Ammon's horn (tissue), 1 donor: ENCODE data around the gene IL31RA.

ENCODE experiments used
- DNase-seq: peaks from one replicate; pipeline ENCODE4 v3.0.0-alpha.2; 2016; ENCODE audit warnings: low spot score

Gene IL31RA

DNA sequence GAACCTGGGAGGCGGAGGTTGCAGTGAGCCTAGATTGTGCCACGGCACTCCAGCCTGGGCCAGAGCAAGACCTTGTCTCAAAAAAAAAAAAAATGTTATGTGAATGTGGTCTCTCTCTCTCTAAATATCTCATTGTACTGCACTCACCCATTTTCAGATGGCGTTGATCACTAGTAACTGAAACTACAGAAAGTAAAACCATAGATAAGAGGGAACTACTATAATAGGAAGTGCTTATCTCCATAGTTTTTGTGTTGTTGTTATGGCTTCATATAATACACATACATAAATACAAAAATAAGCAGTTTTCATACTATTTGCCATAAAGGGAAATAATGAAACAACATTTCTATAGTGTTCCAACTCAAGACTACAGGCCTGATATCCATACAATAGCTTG, 9.1 kb downstream of the IL31RA start:
- DNase-seq, result no peak

DNA sequence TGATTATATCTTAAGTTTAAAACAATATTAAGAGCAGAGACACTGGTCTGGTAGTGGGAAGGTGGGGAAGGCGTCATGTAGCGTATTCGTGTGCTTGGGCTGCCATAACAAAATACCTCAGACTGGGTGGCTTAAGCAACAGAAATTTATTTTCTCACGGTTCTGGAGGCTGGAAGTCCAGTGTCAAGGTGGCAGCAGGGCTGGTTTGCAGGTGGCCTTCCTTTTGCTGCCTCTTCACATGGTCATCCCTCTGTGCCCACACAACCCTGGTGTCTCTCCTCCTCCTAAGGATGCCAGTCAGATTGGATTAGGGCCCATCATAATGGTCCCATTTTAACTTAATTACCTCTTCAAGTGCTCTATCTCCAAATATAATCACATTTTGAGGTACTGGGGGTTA, 9.6 kb downstream of the IL31RA start:
- no peak for DNase-seq

- no peak for DNase-seq
Measured at GRCh38 chr5:55864606-55865541, 13.7 kb downstream of the IL31RA start.

DNA sequence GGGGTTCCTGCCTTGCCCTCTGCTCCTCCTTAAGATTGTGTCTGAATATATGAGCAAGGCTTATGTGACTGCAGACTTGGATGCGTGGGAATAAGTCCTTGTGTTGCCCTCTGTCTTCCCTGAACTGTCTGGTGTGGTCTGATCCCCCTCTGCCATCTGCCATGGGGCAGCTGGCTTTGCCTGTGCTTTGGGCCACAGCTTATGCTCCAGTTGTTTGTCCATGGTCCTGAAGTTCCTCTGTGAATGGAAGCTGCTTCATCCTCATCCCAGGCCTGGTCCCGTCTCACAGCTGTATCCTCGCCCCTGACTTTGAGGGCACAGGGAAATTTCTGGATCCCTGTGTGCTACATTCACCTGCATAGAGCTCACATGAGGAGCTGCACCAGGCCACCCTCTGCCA, 14.7 kb downstream of the IL31RA start:
- DNase-seq, result no peak

GRCh38 chr5:55866485-55866884, 15.3 kb downstream of the IL31RA start:
- DNase-seq, result no peak

- DNase-seq, result no peak
Measured at GRCh38 chr5:55866934-55867333, 15.8 kb downstream of the IL31RA start.

- DNase-seq, result peak; percentile 5
Measured at GRCh38 chr5:55868846-55869245, 17.7 kb downstream of the IL31RA start.

GRCh38 chr5:55869847-55870246, 18.7 kb downstream of the IL31RA start:
- DNase-seq, result no peak

DNA sequence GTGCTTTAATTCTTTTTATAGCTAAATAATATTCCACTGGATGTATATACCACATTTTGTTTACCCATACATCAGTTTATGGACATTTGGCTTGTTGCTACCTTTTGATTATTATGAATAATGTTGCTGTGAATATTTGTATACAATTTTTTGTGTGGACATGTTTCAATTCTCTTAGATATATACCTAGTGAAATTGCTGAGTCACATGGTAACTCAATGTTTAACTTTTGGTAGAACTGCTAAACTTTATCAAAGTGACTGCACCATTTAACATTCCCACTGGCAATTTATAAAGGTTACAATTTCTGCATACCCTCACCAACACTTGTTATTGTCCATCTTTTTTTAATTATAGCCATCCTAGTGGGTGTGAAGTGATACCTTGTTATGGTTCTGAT, 22.1 kb downstream of the IL31RA start:
- DNase-seq, result no peak

DNA sequence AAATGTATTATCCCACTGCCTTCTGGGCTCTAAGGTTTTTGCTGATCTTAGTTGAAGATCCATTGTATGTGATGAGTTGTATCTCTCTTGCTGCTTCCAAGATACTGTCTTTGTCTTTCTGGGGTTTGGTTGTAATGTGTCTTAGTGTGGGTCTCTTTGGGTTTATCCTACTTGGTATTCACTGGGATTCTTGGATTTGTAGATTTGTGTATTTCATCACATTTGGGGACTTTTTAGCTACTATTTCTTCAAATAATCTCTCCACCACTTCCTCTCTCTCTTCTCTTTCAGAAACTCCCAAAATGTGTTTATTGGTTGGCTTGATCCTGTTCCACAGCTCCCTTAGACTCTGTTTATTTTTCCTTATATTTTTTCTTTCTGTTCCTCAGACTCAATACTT, 26.5 kb downstream of the IL31RA start:
- no peak for DNase-seq

DNA sequence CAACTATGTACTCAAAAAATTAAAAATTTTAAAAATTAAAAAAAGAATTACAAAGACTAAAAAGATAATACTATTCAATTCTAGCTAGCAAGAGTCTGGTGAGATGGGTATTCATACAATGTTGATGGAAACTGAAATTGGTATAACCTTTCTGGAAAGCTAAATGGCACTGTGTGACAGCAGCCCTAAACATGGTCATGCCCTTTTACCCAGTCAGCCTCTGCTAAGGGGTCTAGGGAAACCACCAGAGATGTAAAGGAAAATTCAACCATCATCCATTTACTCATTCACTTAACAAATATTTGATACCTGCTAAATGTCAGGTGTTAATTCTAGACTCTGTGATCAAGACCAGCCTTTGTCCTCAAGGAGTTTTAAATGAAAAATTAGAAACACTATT, 29.3 kb downstream of the IL31RA start:
- DNase-seq, result no peak

DNA sequence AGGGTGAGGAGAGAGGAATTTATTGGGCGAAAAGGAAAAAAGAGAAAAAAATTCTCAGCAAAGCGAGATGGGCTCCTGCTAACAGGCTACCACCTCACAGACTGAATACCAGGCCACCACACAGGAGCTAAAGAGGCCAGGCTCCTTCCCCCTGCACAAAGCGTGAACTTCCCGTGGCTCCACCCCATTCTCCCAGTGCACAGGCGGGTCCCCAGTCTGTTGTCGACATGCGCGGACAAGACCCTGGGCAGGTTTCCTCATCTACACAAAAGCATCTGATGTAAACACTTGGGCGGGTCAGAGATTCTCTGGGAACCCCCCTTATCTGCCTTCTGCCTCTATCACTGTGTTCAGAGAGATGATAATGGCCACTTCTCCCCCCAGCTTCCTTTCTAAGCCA, 34.2 kb downstream of the IL31RA start:
- DNase-seq, result no peak

GRCh38 chr5:55888205-55888604, 37.0 kb downstream of the IL31RA start:
- DNase-seq, result no peak

DNA sequence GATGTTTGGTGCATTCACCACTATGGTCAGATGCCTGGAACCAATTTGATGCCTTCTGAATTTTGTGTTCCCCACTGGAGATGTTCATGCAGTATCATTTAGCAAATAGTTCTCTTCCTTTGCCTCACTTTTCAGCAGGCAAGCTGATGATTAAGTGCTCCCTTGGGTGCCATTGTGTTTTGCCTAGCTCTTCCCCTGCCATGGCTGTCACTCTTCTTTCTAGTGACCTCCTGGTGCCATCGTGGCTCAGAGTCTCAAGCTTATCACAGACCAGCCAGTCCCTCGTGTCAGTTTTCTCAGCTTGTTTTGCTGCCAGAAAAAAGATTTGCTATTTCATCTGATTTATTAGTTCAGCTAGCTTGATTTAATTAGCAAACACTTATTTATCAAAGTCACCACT, 41.3 kb downstream of the IL31RA start:
- DNase-seq, result no peak

DNA sequence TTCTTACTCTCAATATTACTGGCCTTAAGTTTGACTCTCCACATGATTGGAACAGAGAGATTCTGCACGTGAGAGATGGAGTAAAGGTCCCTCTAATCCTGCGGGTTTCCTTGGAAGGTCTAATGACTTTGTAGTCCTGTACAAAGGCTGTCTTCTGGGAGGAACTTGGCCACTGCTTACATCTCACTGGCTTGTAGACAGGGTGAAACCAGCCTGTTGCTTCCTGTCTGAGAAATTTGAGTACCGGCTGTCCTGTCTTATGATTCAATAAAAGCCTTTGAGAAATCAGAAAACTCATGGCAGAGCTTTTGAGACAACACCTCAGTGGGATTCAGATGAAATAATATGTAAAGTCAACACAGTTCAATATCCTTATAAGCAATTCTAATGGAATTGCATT, 43.0 kb downstream of the IL31RA start:
- no peak for DNase-seq

DNA sequence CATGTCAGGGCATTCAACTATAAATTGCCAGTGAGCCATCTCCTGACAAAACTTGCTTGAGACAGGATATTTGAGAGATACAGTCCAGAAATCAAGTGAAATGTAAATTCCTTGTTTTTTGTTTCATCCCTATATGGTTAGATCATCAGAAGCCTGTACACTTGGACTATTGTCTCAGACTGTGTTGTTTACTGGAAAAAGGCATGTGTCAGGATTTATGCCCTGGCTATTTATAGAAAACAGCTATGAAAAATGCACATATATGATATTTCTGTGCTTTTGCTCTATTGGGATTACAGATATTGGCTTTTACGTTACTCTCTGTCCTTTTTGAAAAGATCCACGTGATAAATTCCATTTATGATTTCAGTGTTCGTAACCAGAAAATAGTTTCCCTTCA, 44.2 kb downstream of the IL31RA start:
- DNase-seq, result no peak

GRCh38 chr5:55896238-55896637, 45.1 kb downstream of the IL31RA start:
- no peak for DNase-seq

DNA sequence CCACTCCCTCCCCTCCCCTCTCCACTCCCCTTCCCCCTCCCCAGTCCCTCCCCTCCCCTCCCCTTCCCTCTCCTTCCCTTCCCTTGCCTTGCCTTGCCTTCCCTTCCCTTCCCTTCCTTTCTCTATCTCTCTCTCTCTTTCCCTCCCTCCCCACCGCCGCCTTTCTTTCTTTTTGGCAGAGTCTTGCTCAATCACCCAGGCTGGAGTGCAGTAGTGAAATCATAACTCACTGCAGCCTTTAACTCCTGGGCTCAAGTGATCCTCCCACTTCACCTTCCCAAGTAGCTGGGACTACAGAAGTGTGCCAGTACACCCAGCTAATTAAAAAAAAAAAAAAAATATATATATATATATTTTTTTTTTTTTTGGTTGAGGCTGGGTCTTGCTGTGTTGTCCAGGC, 45.5 kb downstream of the IL31RA start:
- no peak for DNase-seq

DNA sequence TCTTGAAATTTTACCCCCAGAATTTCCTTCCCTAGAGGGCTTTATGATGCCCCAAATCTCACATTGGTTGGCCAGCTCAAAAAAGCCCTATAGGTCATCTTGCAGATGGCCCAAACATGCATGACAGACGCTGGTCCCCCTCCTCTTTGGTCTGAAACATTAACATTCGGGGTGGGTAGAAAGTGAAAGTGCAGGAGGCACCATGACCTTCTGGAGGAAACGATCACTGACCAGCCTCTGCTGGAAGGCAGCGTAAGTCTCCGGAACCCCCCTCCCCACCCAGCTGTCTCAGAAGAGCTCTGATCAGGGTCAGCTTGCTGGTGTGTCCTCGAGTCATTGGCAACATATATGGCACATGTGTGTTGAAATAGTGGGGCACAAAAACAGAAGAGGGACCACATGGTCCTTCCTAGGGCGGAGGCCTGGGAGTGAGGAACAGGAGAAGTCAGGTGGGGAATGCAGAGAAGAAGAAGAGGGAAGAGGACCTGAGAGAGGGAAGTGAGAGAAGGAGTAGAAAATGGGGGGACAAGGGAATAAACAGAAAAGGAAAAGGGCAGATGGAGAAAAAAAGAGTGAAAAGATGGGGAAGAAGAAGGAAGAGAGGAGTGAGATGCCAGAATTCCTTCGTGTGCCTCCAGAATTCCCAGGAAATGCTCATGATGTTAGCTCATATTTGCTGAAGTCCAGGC, 46.2 kb downstream of the IL31RA start:
- no peak for DNase-seq

- DNase-seq, result no peak
Measured at GRCh38 chr5:55897905-55898304, 46.7 kb downstream of the IL31RA start.

DNA sequence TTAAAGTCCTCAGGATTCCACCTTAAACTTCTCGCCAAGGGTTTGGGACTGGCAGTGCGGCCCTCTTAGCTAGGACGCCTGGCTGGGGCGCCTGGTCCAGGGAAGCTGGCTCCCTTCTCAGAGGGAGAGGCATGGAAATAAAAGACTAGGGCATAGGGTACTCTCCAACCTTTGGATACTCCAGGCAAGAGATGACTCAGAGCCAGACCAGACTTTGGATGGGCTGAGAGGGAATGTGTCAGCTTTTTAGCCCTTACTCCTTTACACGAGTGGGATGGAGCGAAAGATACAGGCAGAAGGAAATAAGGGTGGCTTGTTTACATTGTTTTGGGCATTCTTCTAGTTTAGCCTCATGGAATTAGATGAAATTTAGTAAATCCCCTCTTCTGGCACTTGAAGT, 48.2 kb downstream of the IL31RA start:
- no peak for DNase-seq

GRCh38 chr5:55900068-55900467, 48.9 kb downstream of the IL31RA start:
- no peak for DNase-seq

GRCh38 chr5:55900776-55901175, 49.6 kb downstream of the IL31RA start:
- no peak for DNase-seq

GRCh38 chr5:55902696-55903095, 51.5 kb downstream of the IL31RA start:
- DNase-seq, result no peak
